GM06990 (cell line): ENCODE results near the gene DCLRE1C.
"Not testable (repeated sequence)": the region's sequence is repeated elsewhere in the genome, so short reads cannot be mapped to it uniquely, and the experiment has no call there.

ENCODE experiments used
- DNase-seq: peaks from one replicate; pipeline ENCODE4 v3.0.0-alpha.2; 2011; ENCODE audit not compliant: insufficient read length; ENCODE audit errors: extremely low read depth
- H3K27me3 ChIP-seq: replicated peaks from 2 replicates; pipeline ENCODE4 v1.6.0; 2011; ENCODE audit warnings: low read length; ENCODE audit not compliant: control insufficient read depth, insufficient read depth
- H3K36me3 ChIP-seq: 2 replicates; pipeline ENCODE4 v1.5.1; 2011; ENCODE audit warnings: low read length; ENCODE audit not compliant: control insufficient read depth, insufficient read depth
- H3K4me3 ChIP-seq: replicated peaks from 2 replicates; pipeline ENCODE4 v1.5.1; 2011; ENCODE audit warnings: low read depth, mild to moderate bottlenecking, control low read depth, low read length
- TF ChIP-seq, protein P1 (sequence below): IDR thresholded peaks from 2 replicates; pipeline ENCODE4 v1.5.1; 2011; ENCODE audit warnings: low read length, control low read depth, mild to moderate bottlenecking, inconsistent platforms; ENCODE audit not compliant: insufficient read depth, poor library complexity, severe bottlenecking

The DCLRE1C gene

DNA sequence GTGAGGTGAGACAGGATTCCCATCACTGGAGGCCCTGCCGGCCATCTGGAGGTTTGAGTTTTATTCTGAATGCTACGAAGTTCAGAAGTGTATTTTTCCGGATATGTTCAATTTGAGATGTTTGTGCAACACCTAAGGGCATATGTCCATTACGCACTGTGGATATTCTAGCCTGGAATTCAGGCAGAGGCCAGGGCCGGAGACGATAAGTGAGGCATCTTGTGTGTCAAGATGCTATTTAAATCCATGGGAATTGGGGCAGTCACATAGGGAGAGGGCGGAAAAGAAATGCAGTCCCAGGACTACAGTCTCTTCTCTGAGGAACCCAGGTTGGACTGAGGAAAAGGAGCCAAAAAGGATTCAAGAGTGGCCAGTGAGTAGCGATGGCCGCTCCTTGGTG is 77.1 kb downstream of the DCLRE1C start:
- TF ChIP-seq, protein P1, sequence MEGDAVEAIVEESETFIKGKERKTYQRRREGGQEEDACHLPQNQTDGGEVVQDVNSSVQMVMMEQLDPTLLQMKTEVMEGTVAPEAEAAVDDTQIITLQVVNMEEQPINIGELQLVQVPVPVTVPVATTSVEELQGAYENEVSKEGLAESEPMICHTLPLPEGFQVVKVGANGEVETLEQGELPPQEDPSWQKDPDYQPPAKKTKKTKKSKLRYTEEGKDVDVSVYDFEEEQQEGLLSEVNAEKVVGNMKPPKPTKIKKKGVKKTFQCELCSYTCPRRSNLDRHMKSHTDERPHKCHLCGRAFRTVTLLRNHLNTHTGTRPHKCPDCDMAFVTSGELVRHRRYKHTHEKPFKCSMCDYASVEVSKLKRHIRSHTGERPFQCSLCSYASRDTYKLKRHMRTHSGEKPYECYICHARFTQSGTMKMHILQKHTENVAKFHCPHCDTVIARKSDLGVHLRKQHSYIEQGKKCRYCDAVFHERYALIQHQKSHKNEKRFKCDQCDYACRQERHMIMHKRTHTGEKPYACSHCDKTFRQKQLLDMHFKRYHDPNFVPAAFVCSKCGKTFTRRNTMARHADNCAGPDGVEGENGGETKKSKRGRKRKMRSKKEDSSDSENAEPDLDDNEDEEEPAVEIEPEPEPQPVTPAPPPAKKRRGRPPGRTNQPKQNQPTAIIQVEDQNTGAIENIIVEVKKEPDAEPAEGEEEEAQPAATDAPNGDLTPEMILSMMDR, result no peak
- no peak overlapping the region; the same call in 1 of the 2 replicates for H3K4me3 ChIP-seq
- H3K27me3 ChIP-seq, result no peaks in the 10 kb centered on the region
- no peaks in the 10 kb centered on the region for H3K36me3 ChIP-seq
- no peak for DNase-seq

DNA sequence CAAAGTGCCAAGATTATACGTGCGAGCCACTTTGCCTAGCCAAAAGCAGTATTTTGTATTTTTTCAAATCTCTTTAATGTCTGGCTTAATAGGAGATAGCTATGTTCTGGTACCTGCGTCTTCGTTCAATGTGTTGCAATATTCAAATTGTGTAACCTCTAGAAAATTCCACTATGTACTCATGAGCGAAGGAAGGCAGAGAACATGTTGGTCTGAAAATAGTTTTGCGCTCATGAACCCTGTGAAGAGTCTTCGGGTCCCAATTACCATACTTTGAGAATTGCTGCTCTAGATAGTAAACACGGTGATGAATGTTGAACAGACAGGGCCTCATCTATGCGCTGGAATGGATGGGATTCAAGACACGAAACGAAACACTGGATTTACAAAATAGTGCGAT is 78.0 kb downstream of the DCLRE1C start:
- TF ChIP-seq, protein P1, result no peak
- no peak overlapping the region for H3K4me3 ChIP-seq
- no peak for DNase-seq
- no peaks in the 10 kb centered on the region for H3K36me3 ChIP-seq
- H3K27me3 ChIP-seq, result no peaks in the 10 kb centered on the region

DNA sequence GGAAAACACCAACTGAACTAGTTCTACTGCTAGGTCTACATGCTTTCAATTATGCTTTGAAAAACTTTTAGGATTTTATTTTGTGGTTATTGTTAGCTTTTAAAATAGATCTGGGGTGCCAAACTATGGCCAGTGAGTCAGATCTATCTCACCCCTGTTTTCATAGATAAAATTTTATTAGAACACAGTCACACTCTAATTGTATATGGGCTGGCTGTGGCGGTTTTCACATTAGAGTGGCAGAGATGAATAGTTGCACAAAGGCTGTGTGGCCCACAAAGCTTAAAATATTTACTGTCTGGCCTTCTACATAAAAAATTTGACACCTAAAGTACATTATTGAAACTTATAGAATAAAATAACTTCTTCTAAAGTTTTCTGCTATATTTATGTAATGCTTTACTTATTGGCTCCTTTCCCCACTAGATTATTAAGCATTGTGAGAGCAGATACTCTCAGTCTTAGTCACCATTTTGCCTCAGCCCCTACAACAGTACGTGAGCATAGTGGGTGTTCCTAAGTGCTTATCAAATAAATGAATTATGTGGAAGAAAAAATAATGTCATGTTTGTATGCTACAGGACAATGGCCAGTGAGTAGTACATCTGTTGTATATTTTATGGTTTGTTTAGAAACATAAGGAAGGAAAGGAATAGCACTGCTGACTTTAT is 80.7 kb downstream of the DCLRE1C start:
- no peaks in the 10 kb centered on the region for H3K27me3 ChIP-seq
- H3K36me3 ChIP-seq, result peaks cover 1% of the 10 kb centered on the region; the same call in 1 of the 2 replicates
- no peak overlapping the region for H3K4me3 ChIP-seq
- DNase-seq, result peak; percentile 15
- TF ChIP-seq, protein P1, result no peak

DNA sequence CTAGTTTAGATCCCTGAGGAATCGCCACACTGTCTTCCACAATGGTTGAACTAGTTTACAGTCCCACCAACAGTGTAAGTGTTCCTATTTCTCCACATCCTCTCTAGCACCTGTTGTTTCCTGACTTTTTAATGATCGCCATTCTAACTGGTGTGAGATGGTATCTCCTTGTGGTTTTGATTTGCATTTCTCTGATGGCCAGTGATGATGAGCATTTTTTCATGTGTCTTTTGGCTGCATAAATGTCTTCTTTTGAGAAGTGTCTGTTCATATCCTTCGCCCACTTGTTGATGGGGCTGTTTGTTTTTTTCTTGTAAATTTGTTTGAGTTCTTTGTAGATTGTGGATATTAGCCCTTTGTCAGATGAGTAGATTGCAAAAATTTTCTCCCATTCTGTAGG is 89.0 kb downstream of the DCLRE1C start:
- H3K27me3 ChIP-seq, H3K4me3 ChIP-seq, DNase-seq, H3K36me3 ChIP-seq: not testable (repeated sequence)

DNA sequence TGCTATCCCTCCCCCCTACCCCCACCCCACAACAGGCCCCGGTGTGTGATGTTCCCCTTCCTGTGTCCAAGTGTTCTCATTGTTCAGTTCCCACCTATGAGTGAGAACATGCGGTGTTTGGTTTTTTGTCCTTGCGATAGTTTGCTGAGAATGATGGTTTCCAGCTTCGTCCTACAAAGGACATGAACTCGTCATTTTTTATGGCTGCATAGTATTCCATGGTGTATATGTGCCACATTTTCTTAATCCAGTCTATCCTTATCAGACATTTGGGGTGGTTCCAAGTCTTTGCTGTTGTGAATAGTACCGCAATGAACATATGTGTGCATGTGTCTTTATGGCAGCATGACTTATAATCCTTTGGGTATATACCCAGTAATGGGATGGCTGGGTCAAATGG is 89.4 kb downstream of the DCLRE1C start:
- not testable (repeated sequence) for H3K4me3 ChIP-seq, DNase-seq, H3K27me3 ChIP-seq, H3K36me3 ChIP-seq

DNA sequence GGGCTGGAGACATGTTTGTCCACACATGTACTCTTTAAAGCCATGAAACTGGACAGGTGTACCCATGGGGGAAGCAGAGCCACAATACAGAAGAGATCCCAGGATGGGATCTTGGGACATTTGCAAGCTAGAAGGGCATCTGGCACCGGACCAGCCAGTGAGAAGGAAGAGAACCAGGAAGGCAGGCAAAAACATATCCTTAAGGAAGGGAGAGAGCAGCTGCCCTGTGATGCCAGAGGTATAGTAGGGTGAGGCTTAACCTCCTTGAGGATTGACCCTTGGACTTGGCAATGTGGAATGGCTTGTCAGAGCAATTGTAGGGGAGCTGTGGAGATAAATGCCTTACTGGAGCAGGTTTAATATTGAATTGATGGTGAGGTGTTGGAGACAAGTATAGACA is 93.1 kb downstream of the DCLRE1C start:
- peaks cover 6% of the 10 kb centered on the region; the same call in 1 of the 2 replicates for H3K36me3 ChIP-seq
- TF ChIP-seq, protein P1, result no peak
- no peaks in the 10 kb centered on the region for H3K27me3 ChIP-seq

DNA sequence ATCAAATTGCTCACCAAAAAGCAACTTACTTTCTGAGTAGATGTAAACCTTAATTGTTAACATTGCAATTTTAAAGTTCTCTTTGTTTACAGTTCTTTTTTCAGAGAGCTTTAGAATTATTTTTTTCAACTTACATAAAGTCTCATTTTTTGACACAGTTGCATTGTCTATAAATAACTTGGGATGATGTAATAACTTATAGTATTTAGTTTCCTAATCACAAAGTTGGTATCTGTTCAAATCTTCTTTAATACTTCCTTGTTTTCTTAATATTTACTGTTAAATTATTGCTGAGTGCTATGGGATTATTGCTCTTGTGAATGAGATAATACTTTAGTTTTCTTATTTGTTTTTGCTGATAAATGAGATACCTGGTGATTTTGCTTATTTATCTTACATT is 94.1 kb downstream of the DCLRE1C start:
- Histone ChIP-seq H3K27me3 (no peaks in the 10 kb centered on the region), H3K4me3 (no peak overlapping the region), H3K36me3 (peaks cover 6% of the 10 kb centered on the region; the same call in 1 of the 2 replicates)
- DNase-seq, result no peak
- TF ChIP-seq, protein P1, result no peak

More for the DNA sequence above, 93.1 kb downstream of the DCLRE1C start:
- H3K4me3 ChIP-seq, result no peak overlapping the region
- DNase-seq, result no peak
